Small intestine (tissue), 7 donors: ENCODE data around the gene TBC1D10B. TPM values are rescaled to one million over a fixed set of nuclear protein-coding genes. Genes with fewer than 3 reads are reported as not detected.
"Not testable (repeated sequence)": the region's sequence is repeated elsewhere in the genome, so short reads cannot be mapped to it uniquely, and the experiment has no call there.

ENCODE experiments used
- DNase-seq, 2 donors: peaks; one replicate each; pipeline versions ENCODE4 v3.0.0 to v3.0.0-alpha.2; 2013
- FAIRE-seq: peaks from 2 replicates; lab custom pipeline; 2012; peaks lifted over from hg19 to GRCh38; lab: Jason Lieb, UNC
- H3K27ac ChIP-seq, 3 donors: one replicate each; pipeline ENCODE4 v1.5.1; 2013; ENCODE audit warnings: low read length in 2 of 3, mild to moderate bottlenecking in 2 of 3, control low read depth in 1 of 3, inconsistent platforms in 1 of 3, low read depth in 1 of 3, moderate library complexity in 1 of 3
- H3K27me3 ChIP-seq, 3 donors: one replicate each; pipeline ENCODE4 v1.6.1; 2013; ENCODE audit warnings: low read length in 3 of 3, inconsistent platforms in 1 of 3; ENCODE audit not compliant: control insufficient read depth in 3 of 3, insufficient read depth in 3 of 3
- H3K36me3 ChIP-seq, 3 donors: one replicate each; pipeline ENCODE4 v1.6.1; 2013; ENCODE audit warnings: low read length in 3 of 3, inconsistent platforms in 1 of 3, low read depth in 1 of 3, mild to moderate bottlenecking in 1 of 3, moderate library complexity in 1 of 3; ENCODE audit not compliant: control insufficient read depth in 3 of 3, insufficient read depth in 2 of 3
- H3K4me1 ChIP-seq, 3 donors: one replicate each; pipeline ENCODE4 v1.6.1; 2013; ENCODE audit warnings: low read length in 2 of 3, inconsistent platforms in 1 of 3, low read depth in 1 of 3, mild to moderate bottlenecking in 1 of 3, moderate library complexity in 1 of 3; ENCODE audit not compliant: control insufficient read depth in 3 of 3, insufficient read depth in 2 of 3
- H3K4me3 ChIP-seq, 3 donors: one replicate each; pipeline ENCODE4 v1.5.1; 2013; ENCODE audit warnings: low read length in 3 of 3, control low read depth in 1 of 3, inconsistent platforms in 1 of 3, low read depth in 1 of 3, mild to moderate bottlenecking in 1 of 3, moderate library complexity in 1 of 3
- H3K9me3 ChIP-seq, 2 donors: one replicate each; pipeline ENCODE4 v1.6.1; 2013; ENCODE audit warnings: low read depth in 1 of 2, low read length in 1 of 2; ENCODE audit not compliant: control insufficient read depth in 2 of 2, insufficient read depth in 1 of 2
- WGBS, 3 donors: extraction: QIAGEN DNeasy Blood & Tissue Kit; methylation state at CpG; one replicate each; pipeline ENCODE4 v1.1.7; 2013; 5-methylcytosine and 5-hydroxymethylcytosine counted together
- polyA plus RNA-seq, 4 donors: library from polyadenylated mRNA; stranded (reverse) in 3 of 4; unstranded in 1 of 4; fragments of 200-250 nt in 3 of 4; fragments of 120-200 nt in 1 of 4; gene quantifications; one replicate each; pipeline versions ENCODE4 v1.2.1 to v1.2.3, GENCODE V29; 2013
- donor health status: healthy with polysubstance abuse.
- donor health status: control.
- donor health status: control.
- donor health status: Bipolar disorder and iron deficiency.
- donor health status: healthy.

Gene TBC1D10B
- polyA plus RNA-seq, 4 donors: 30.8 to 46.1 (median 41.9) TPM

- peak overlapping the region; percentile 54 to 65 (median 57) for H3K4me3 ChIP-seq
- peak overlapping the region in 2 of 3 donors; percentile 71 to 74 for H3K27ac ChIP-seq
- peaks cover 0 to 22% (median 0%) of the 10 kb centered on the region in 3 donors for H3K36me3 ChIP-seq
- H3K9me3 ChIP-seq: no peaks in the 10 kb centered on the region
- FAIRE-seq (no peak), DNase-seq (no peak)
- no peaks in the 10 kb centered on the region for H3K27me3 ChIP-seq
- peaks cover 0 to 24% (median 2%) of the 10 kb centered on the region in 3 donors for H3K4me1 ChIP-seq
- 20 to 31% (median 23%) methylated on average over 12 of the region's 12 CpGs for WGBS, 3 donors
Measured at GRCh38 chr16:30399435-30400186, 29.3 kb upstream of the TBC1D10B start.

- H3K4me3 ChIP-seq: no peak overlapping the region
- peak in 1 of 2 donors; percentile 1 for DNase-seq
- FAIRE-seq: no peak
- no peaks in the 10 kb centered on the region for H3K27me3 ChIP-seq
- H3K9me3 ChIP-seq: no peaks in the 10 kb centered on the region
- H3K27ac ChIP-seq: peak overlapping the region in 2 of 3 donors; percentile 71 to 74
- WGBS, 3 donors: 83 to 88% (median 85%) methylated on average over 23 of the region's 23 CpGs
- peaks cover 0 to 30% (median 2%) of the 10 kb centered on the region in 3 donors for H3K4me1 ChIP-seq
- peaks cover 0 to 22% (median 0%) of the 10 kb centered on the region in 3 donors for H3K36me3 ChIP-seq
Measured at GRCh38 chr16:30398661-30399434, 28.6 kb upstream of the TBC1D10B start.

GRCh38 chr16:30397776-30398660 lies 27.7 kb upstream of the TBC1D10B start:
- Histone ChIP-seq H3K4me3 (no peak overlapping the region), H3K27me3 (no peaks in the 10 kb centered on the region), H3K27ac (no peak overlapping the region), H3K9me3 (no peaks in the 10 kb centered on the region), H3K36me3 (peaks cover 0 to 22% (median 0%) of the 10 kb centered on the region in 3 donors), H3K4me1 (peaks cover 0 to 30% (median 2%) of the 10 kb centered on the region in 3 donors)
- DNase-seq (peak in 1 of 2 donors; percentile 2), FAIRE-seq (no peak)
- 87 to 93% (median 89%) methylated on average over 35 to 42 of the region's 42 CpGs for WGBS, 3 donors

- H3K4me1 ChIP-seq: peaks cover 0 to 28% (median 2%) of the 10 kb centered on the region in 3 donors
- no peak overlapping the region for H3K27ac ChIP-seq
- FAIRE-seq (no peak), DNase-seq (peak in 1 of 2 donors; percentile 1)
- H3K9me3 ChIP-seq: no peaks in the 10 kb centered on the region
- no peaks in the 10 kb centered on the region for H3K27me3 ChIP-seq
- no peak overlapping the region for H3K4me3 ChIP-seq
- peaks cover 0 to 22% (median 0%) of the 10 kb centered on the region in 3 donors for H3K36me3 ChIP-seq
- WGBS, 3 donors: 70 to 78% (median 72%) methylated on average over 4 of the region's 4 CpGs
Measured at GRCh38 chr16:30397056-30397455, 26.8 kb upstream of the TBC1D10B start.

- H3K27ac ChIP-seq, H3K27me3 ChIP-seq, H3K9me3 ChIP-seq, H3K4me3 ChIP-seq, FAIRE-seq: not testable (repeated sequence)
- peak in 1 of 2 donors; percentile 5 for DNase-seq
- H3K4me1 ChIP-seq: peaks cover 0 to 24% (median 2%) of the 10 kb centered on the region in 3 donors
- WGBS, 3 donors: 35 to 67% (median 40%) methylated on average over 3 to 4 of the region's 4 CpGs
- H3K36me3 ChIP-seq: peaks cover 0 to 22% (median 0%) of the 10 kb centered on the region in 3 donors
Measured at GRCh38 chr16:30396627-30397026, 26.3 kb upstream of the TBC1D10B start.

- peak overlapping the region; percentile 73 to 81 (median 76) for H3K4me3 ChIP-seq
- peak overlapping the region in 2 of 3 donors; percentile 73 to 76 for H3K27ac ChIP-seq
- FAIRE-seq: no peak
- WGBS, 3 donors: 7 to 15% (median 12%) methylated on average over 11 to 13 of the region's 13 CpGs
- H3K36me3 ChIP-seq: peaks cover 0 to 22% (median 0%) of the 10 kb centered on the region in 3 donors
- peaks cover 0 to 22% (median 2%) of the 10 kb centered on the region in 3 donors for H3K4me1 ChIP-seq
- no peaks in the 10 kb centered on the region for H3K9me3 ChIP-seq
- no peaks in the 10 kb centered on the region for H3K27me3 ChIP-seq
- DNase-seq: peak; percentile 42 to 54
Measured at GRCh38 chr16:30395992-30396585, 25.8 kb upstream of the TBC1D10B start.

- Histone ChIP-seq H3K4me3 (peak within 1 kb of the TSS; percentile 73 to 81 (median 77)), H3K27me3 (no peaks in the 10 kb centered on the region), H3K9me3 (no peaks in the 10 kb centered on the region), H3K27ac (peak within 1 kb of the TSS; percentile 48 to 86 (median 81)), H3K4me1 (peaks cover 0 to 22% (median 2%) of the 10 kb centered on the region in 3 donors), H3K36me3 (peaks cover 0 to 22% (median 0%) of the 10 kb centered on the region in 3 donors)
- WGBS, 3 donors: 0% methylated on average over 43 to 103 of the region's 103 CpGs
- FAIRE-seq (no peak), DNase-seq (peak; percentile 71 to 94)
Measured at GRCh38 chr16:30395155-30395991, 25.1 kb upstream of the TBC1D10B start, which contains the start of gene ZNF48. TSS of gene ZNF48 (plus strand) at chr16:30395420. CDS start at chr16:30395795, 375 bp downstream.
